Measurements from ENCODE around the gene CLIP3.

GRCh38 chr19:35986111-35986510, 46.6 kb downstream of the CLIP3 start:
- TF ChIP-seq POLR2A (IDR thresholded peaks at IDR 0.05) (no peak), CTCF (IDR thresholded peaks at IDR 0.05) (no peak), EP300 (IDR thresholded peaks at IDR 0.05) (no peak), POLR2AphosphoS5 (IDR thresholded peaks at IDR 0.05) (no peak)

Data from stomach (tissue), 4 donors.